GM19452 (cell line): ENCODE measurements around the gene FCN3.

ENCODE experiments used
- ATAC-seq: cut with Tn5 transposase; IDR thresholded peaks from one replicate; pipeline ENCODE4 v1.9.1; 2021; ENCODE audit not compliant: unreplicated experiment

FCN3 gene

GRCh38 chr1:27360159-27361043 lies 14.2 kb downstream of the FCN3 start:
- ATAC-seq, result no peak

- ATAC-seq, result no peak
Observed at GRCh38 chr1:27359822-27360158, 14.8 kb downstream of the FCN3 start.

DNA sequence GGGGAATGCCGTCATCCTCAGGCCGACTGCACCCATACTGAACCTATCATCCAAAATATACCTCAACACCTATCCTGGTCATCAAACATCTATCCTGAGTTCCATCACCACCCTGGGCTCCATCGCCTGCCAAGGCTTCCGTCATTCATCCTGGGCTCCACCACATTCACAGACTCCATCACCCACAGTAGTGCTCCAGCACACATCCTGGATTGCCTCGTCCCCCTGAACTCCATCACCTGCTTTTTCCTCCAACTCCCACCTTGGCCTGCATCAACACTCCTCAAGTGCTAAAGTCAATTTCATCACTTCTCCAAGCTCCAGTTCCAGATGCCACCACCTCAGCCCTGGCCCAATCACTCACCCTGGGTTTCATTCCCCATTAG lies 15.7 kb downstream of the FCN3 start:
- no peak for ATAC-seq

- ATAC-seq, result no peak
Observed at GRCh38 chr1:27358038-27358927, 16.3 kb downstream of the FCN3 start.

GRCh38 chr1:27357281-27358037 lies 17.2 kb downstream of the FCN3 start:
- peak; percentile 47 for ATAC-seq

- ATAC-seq, result no peak
Observed at GRCh38 chr1:27356619-27357280, 17.9 kb downstream of the FCN3 start.

GRCh38 chr1:27356277-27356618 lies 18.4 kb downstream of the FCN3 start:
- ATAC-seq, result no peak

DNA sequence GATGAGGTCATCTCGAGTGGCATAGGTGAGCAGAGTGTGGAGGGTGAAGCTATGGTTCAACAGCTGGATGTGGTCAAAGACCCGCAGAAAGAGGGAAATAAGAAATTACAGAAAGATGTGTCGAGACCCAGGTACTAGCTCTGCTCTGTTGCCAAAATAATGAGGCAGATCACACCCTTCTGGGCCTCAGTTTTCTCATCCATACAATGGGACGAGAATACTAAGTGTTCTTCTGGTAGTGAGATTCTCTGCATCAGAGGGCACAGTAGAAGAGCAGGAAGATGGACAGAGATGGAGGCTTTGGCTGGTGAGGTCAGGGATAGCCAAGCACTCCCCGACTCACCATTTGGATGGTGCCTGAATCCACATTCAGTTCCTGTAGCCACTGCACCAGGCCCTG lies 18.9 kb downstream of the FCN3 start:
- no peak for ATAC-seq

- no peak for ATAC-seq
Observed at GRCh38 chr1:27353629-27354028, 21.0 kb downstream of the FCN3 start.

GRCh38 chr1:27353166-27353565 lies 21.5 kb downstream of the FCN3 start:
- ATAC-seq, result no peak

DNA sequence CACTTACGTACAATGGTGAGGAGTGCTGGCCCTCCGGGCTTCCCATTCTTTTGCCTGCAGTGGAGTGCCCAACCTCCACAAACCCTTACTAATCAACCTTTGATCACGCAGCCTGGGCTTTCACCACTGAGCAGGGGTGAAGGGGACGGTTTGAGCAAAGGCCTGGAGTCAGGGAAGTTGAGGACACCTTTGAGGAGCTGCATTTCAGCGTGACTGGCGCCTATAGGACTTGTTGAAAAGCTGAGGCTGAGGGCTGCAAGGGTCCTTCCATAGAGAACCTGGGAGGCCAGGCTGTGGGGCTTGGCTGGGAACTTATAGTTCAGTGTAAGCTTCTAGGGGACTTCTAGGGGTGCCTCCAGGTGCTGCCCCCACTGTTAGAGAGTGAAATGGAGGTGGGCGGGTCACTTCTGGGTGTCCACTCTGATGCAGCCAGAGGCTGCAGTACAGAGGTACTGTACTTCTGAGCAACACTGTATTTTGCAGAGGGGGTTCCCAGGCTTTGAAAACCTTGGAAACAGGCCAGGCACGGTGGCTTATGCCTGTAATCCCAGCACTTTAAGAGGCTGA lies 23.0 kb downstream of the FCN3 start:
- ATAC-seq, result no peak

DNA sequence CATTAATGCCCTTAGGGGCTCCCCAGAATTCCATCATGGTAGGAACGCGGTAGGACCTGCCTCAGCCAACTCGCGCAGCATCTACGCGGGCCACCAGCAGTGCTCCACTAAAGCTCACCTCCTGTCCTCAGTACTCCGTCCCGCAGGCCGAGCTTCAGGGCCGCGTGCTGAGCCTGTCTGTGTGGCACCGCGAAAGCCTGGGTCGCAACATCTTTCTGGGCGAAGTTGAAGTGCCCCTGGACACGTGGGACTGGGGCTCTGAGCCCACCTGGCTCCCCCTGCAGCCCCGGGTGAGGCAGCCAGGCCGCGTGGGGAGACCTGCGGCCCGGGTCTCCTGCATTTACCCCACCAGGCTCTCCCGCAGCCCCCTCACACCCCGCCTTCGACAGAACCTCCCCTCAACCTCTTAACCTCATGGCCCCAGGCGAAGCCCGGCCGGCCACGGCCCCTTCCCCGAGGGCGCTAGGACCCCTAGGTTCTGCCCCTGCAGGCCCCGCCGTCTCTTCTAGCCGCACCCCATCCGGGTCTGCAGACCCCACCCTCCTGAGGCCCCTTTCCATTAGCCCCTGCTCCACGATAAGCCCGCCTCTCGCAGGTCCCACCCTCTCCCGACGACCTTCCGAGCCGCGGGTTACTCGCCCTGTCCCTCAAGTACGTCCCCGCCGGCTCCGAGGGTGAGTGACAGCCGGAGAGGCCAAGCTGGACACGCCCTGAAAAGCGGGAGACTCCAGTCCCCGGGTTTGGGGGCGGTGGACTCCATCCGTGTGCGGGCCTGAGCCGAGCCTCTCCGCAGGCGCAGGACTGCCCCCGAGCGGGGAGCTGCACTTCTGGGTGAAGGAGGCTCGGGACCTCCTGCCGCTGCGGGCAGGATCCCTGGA lies 23.7 kb downstream of the FCN3 start:
- no peak for ATAC-seq

- ATAC-seq, result no peak
Observed at GRCh38 chr1:27349784-27350662, 24.6 kb downstream of the FCN3 start.

DNA sequence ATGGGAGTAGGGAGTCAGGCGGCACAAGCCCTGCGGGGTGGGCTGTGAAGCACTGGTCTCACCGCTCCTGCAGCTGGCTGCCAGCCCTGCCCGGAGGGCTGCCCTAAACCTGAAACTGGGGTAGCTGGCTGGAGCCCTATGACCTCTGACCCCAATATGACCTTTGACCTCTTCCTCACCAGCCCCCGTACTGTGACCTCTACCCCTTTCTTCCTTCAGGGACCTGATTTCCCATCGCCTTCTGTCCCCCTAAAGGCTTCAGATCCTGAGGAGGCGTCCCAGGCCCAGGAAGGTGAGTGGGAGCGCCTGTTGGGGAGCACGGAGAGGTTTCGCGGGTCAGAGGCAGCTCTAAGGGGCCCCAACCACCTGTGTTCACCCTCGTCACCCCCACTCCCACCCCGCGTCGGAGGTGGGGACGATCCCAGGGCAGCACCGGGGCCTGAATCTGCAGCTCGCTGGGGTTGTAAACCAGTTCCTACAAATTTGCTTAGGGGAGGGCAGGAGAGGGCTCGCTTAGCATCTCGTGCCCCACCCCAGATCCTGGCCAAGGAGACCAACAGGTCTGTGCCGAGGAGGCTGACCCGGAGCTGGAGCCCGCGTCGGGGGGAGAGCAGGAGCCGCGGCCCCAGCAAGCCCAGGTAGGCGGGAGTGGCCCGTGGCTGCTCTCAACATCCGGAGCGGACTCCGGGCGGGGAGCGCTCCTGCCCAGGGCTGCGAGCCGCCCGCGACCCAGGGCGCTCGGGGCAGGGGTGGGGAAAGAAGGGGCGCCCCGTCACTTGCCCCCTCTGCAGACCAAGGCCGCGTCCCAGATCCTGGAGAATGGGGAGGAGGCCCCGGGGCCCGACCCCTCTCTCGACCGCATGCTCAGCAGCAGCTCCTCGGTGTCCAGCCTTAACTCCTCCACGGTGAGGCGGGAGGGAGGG lies 25.5 kb downstream of the FCN3 start:
- no peak for ATAC-seq

GRCh38 chr1:27346991-27347624 lies 27.5 kb downstream of the FCN3 start:
- no peak for ATAC-seq

- ATAC-seq, result no peak
Observed at GRCh38 chr1:27346357-27346756, 28.3 kb downstream of the FCN3 start.

- ATAC-seq, result no peak
Observed at GRCh38 chr1:27345272-27345671, 29.4 kb downstream of the FCN3 start.
